H1 (cell line): ENCODE results near the gene MIB2. TPM values are rescaled to one million over a fixed set of nuclear protein-coding genes. Genes with fewer than 3 reads are reported as not detected.

Source experiments
- CTCF ChIA-PET: fragments of 300-600 bp; sonication (Branson Sonifier 250); formaldehyde crosslinking; loops from one replicate; lab custom pipeline; 2021; ENCODE audit not compliant: partially characterized antibody; lab: Charles Lee
- POLR2A ChIA-PET: fragments of 300-600 bp; sonication (Branson Sonifier 250); formaldehyde crosslinking; loops from one replicate; lab custom pipeline; 2021; ENCODE audit warnings: inconsistent platforms; ENCODE audit not compliant: partially characterized antibody; lab: Charles Lee
- DNase-seq, 2 experiments: peaks; one replicate each; pipeline versions ENCODE4 v3.0.0 to v3.0.0-alpha.2; 2010 to 2022; ENCODE audit warnings: low spot score in 2 of 2, low read depth in 1 of 2, mixed read lengths in 1 of 2
- FAIRE-seq: peaks from 2 replicates; lab custom pipeline; 2011; peaks lifted over from hg19 to GRCh38; lab: Jason Lieb, UNC
- H2AFZ ChIP-seq: 2 replicates; pipeline ENCODE4 v1.8.1; 2012; ENCODE audit warnings: low read length, inconsistent platforms
- H2AK5ac ChIP-seq: 2 replicates; pipeline ENCODE4 v1.6.1; 2013; ENCODE audit warnings: low read depth, low read length
- H2BK120ac ChIP-seq: replicated peaks from 2 replicates; pipeline ENCODE3; 2013; ENCODE audit warnings: low read depth, low read length, inconsistent platforms
- H2BK12ac ChIP-seq: 2 replicates; pipeline ENCODE4 v1.6.1; 2013; ENCODE audit warnings: low read depth, low read length
- H2BK15ac ChIP-seq: 2 replicates; pipeline ENCODE4 v1.6.1; 2013; ENCODE audit warnings: low read length
- H2BK20ac ChIP-seq: 2 replicates; pipeline ENCODE4 v1.6.1; 2013; ENCODE audit warnings: low read length
- H2BK5ac ChIP-seq: 2 replicates; pipeline ENCODE4 v1.6.1; 2013; ENCODE audit warnings: low read depth, low read length
- H3K14ac ChIP-seq: 2 replicates; pipeline ENCODE4 v1.6.1; 2013; ENCODE audit warnings: inconsistent platforms; ENCODE audit not compliant: insufficient read length
- H3K18ac ChIP-seq: 2 replicates; pipeline ENCODE4 v1.6.1; 2013; ENCODE audit warnings: low read length; ENCODE audit errors: extremely low read depth
- H3K23ac ChIP-seq: 2 replicates; pipeline ENCODE4 v1.6.1; 2013; ENCODE audit warnings: inconsistent platforms; ENCODE audit not compliant: insufficient read length
- H3K23me2 ChIP-seq: 2 replicates; pipeline ENCODE4 v1.6.1; 2013; ENCODE audit warnings: low read depth, low read length
- H3K27ac ChIP-seq: 2 replicates; pipeline ENCODE4 v1.6.1; 2011; ENCODE audit warnings: low read depth, low read length, inconsistent platforms
- H3K27me3 ChIP-seq, 4 experiments: replicated peaks in 1 of 4; 1 replicate in 1 of 4; 2 replicates in 3 of 4; pipeline versions ENCODE4 v1.6.1 to v1.8.1; 2011 to 2013; ENCODE audit warnings: low read length in 3 of 4, mild to moderate bottlenecking in 3 of 4, inconsistent platforms in 2 of 4, mixed read lengths in 2 of 4, moderate library complexity in 1 of 4; ENCODE audit not compliant: control insufficient read depth in 3 of 4, insufficient read depth in 3 of 4; ENCODE audit errors: extremely low read depth in 1 of 4
- H3K36me3 ChIP-seq, 4 experiments: 2 replicates each; pipeline versions ENCODE4 v1.6.1 to v1.8.1; 2011 to 2013; ENCODE audit warnings: mild to moderate bottlenecking in 4 of 4, low read length in 3 of 4, moderate library complexity in 2 of 4, control low read depth in 1 of 4, inconsistent platforms in 1 of 4; ENCODE audit not compliant: insufficient read depth in 4 of 4, control insufficient read depth in 2 of 4
- H3K4ac ChIP-seq: replicated peaks from 2 replicates; pipeline ENCODE3; 2013; ENCODE audit warnings: low read length, low read depth, mixed read lengths, inconsistent platforms; ENCODE audit not compliant: insufficient read length
- H3K4me1 ChIP-seq, 4 experiments: replicated peaks in 1 of 4; 1 replicate in 1 of 4; 2 replicates in 3 of 4; pipeline versions ENCODE4 v1.6.1 to v1.8.1; 2011 to 2013; ENCODE audit warnings: low read length in 3 of 4, inconsistent platforms in 2 of 4, mixed read lengths in 1 of 4; ENCODE audit not compliant: insufficient read depth in 4 of 4, control insufficient read depth in 3 of 4
- H3K4me2 ChIP-seq, 2 experiments: 2 replicates each; pipeline versions ENCODE4 v1.6.1 to v1.8.1; 2011 to 2013; ENCODE audit warnings: low read depth in 2 of 2, low read length in 2 of 2, control low read depth in 1 of 2, inconsistent platforms in 1 of 2, mild to moderate bottlenecking in 1 of 2; ENCODE audit not compliant: insufficient read depth in 1 of 2
- H3K4me3 ChIP-seq, 4 experiments: fragments of 200-600, 300-600 bp in 1 of 4; sonication (generic), shearing (Covaris generic), sonication (Bioruptor Twin) in 1 of 4; 2 replicates each; pipeline versions ENCODE4 v1.5.1 to v1.8.1; 2011 to 2016; ENCODE audit warnings: low read length in 4 of 4, low read depth in 3 of 4, control low read depth in 2 of 4, inconsistent platforms in 2 of 4, mild to moderate bottlenecking in 2 of 4, mixed read lengths in 1 of 4, moderate library complexity in 1 of 4; ENCODE audit not compliant: insufficient read depth in 2 of 4; ENCODE audit errors: extremely low read depth in 1 of 4
- H3K56ac ChIP-seq: replicated peaks from 2 replicates; pipeline ENCODE3; 2013; ENCODE audit warnings: low read depth, mild to moderate bottlenecking, mixed read lengths, low read length, inconsistent platforms; ENCODE audit not compliant: insufficient read length
- H3K79me1 ChIP-seq: 2 replicates; pipeline ENCODE4 v1.6.1; 2013; ENCODE audit warnings: low read depth, low read length, control low read depth
- H3K79me2 ChIP-seq, 2 experiments: 2 replicates each; pipeline versions ENCODE4 v1.6.1 to v1.8.1; 2012 to 2013; ENCODE audit warnings: low read length in 2 of 2, mild to moderate bottlenecking in 2 of 2, inconsistent platforms in 1 of 2; ENCODE audit not compliant: insufficient read depth in 2 of 2, control insufficient read depth in 1 of 2
- H3K9ac ChIP-seq, 4 experiments: replicated peaks in 1 of 4; 1 replicate in 1 of 4; 2 replicates in 3 of 4; pipeline versions ENCODE4 v1.6.1 to v1.8.1; 2011 to 2013; ENCODE audit warnings: low read depth in 3 of 4, low read length in 3 of 4, control low read depth in 2 of 4, mild to moderate bottlenecking in 2 of 4, moderate library complexity in 2 of 4, inconsistent platforms in 1 of 4; ENCODE audit errors: extremely low read depth in 1 of 4
- H3K9me3 ChIP-seq, 2 experiments: 2 replicates each; pipeline versions ENCODE4 v1.6.1 to v1.8.1; 2012 to 2013; ENCODE audit warnings: mild to moderate bottlenecking in 2 of 2, moderate library complexity in 2 of 2, control low read depth in 1 of 2, inconsistent platforms in 1 of 2, low read depth in 1 of 2, low read length in 1 of 2, mixed read lengths in 1 of 2; ENCODE audit not compliant: insufficient read depth in 2 of 2
- H4K20me1 ChIP-seq, 2 experiments: replicated peaks in 1 of 2; 2 replicates each; pipeline versions ENCODE3 to v1.8.1; 2011 to 2013; ENCODE audit warnings: inconsistent platforms in 2 of 2, low read length in 2 of 2, mild to moderate bottlenecking in 1 of 2; ENCODE audit not compliant: insufficient read depth in 2 of 2, control insufficient read depth in 1 of 2
- H4K5ac ChIP-seq: 2 replicates; pipeline ENCODE4 v1.6.1; 2013; ENCODE audit warnings: low read length, low read depth, mixed read lengths, inconsistent platforms; ENCODE audit not compliant: insufficient read length
- H4K8ac ChIP-seq: 2 replicates; pipeline ENCODE4 v1.8.0; 2013; ENCODE audit warnings: mild to moderate bottlenecking, moderate library complexity, low read length, inconsistent platforms; ENCODE audit not compliant: insufficient read depth; ENCODE audit errors: extremely low read depth
- H4K91ac ChIP-seq: replicated peaks from 2 replicates; pipeline ENCODE3; 2013; ENCODE audit warnings: low read length, mixed read lengths, inconsistent platforms; ENCODE audit not compliant: insufficient read length
- CBX5 ChIP-seq: fragments of 300-800, 300-1000 bp; sonication (generic); IDR thresholded peaks from 2 replicates; pipeline ENCODE4 v1.7.1; 2016; ENCODE audit warnings: antibody characterized with exemption, low read length, low read depth
- SP1 ChIP-seq: IDR thresholded peaks from 2 replicates; pipeline ENCODE4 v1.6.1; 2011; ENCODE audit warnings: low read depth, low read length
- WGBS, 2 experiments: shearing (Covaris generic) in 1 of 2; methylation state at CpG; one replicate each; pipeline versions ENCODE4 v1.1.6 to v1.1.7; 2013 to 2015; ENCODE audit warnings: low lambda C conversion rate in 2 of 2, mixed read lengths in 2 of 2, inconsistent platforms in 1 of 2, low coverage in 1 of 2, missing lambda C conversion rate in 1 of 2; ENCODE audit not compliant: insufficient replicate concordance in 2 of 2, insufficient coverage in 1 of 2, insufficient read length in 1 of 2; ENCODE audit errors: extremely low coverage in 1 of 2, missing lambda C conversion rate in 1 of 2; 5-methylcytosine and 5-hydroxymethylcytosine counted together
- polyA plus RNA-seq, 7 experiments: library from polyadenylated mRNA; depleted of rRNA in 3 of 7; stranded (reverse) in 5 of 7; unstranded in 2 of 7; fragments of >200 nt in 5 of 7; fragments of 200-250 nt in 2 of 7; gene quantifications; 1 replicate in 5 of 7; 2 replicates in 1 of 7; 4 replicates in 1 of 7; pipeline versions ENCODE4 v1.2.1 to v1.2.3, GENCODE V29; 2011 to 2013; ENCODE audit warnings: missing spikeins in 2 of 7, mixed read lengths in 2 of 7
- total RNA-seq: library from RNA; stranded (reverse); fragmentation: NEBNext Ultra II Directional; extraction: Animal tissue kit (Norgen Biotek cat#: 25700); gene quantifications from 2 replicates; pipeline ENCODE4 v1.2.1, GENCODE V29; 2021

The MIB2 gene
- total and polyA plus RNA-seq, 2 of the 8 experiments (the other 6 are each of a cell fraction or from before 2014, with no cell fraction given): 32.5 to 60.0 TPM

DNA sequence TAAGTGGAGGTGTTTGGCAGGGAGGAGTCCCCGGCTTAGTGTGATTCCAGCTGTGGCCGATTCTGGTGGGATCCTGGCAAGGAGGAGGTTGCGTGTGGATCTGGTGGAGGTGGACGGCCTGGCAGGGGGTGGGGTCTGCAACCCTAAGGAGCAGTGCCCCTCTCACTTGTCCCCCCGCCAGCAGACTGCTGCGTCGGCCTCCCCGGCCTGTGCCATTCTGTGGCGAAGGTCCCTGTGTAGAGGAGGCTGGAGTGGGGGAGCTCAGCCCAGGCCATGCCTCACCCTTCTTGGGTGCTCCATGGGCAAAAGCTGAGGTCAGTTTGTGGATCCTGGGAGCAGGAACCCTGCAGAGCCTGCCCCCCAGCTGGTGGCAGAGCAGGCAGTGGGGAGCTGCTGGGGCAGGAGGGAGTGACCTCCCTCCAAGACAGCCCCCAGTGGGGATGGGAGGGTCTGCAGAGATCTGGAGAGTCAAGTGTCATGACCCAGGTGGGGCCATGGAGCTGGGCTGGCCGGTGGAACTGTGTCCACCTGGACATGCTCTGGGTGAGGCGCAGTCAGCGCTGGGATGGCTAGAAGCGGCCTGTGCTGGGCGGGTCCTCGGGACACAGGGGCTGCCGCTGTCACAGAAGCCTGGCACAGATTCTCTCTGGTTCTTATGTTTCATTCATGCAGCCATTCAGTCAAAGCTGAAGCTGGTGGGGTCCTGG, 5.3 kb downstream of the MIB2 start:
- Histone ChIP-seq H3K27ac (no peak overlapping the region), H4K5ac (no peak overlapping the region), H2BK5ac (no peak overlapping the region), H2BK20ac (no peak overlapping the region), H3K9me3 (no peaks in the 10 kb centered on the region), H3K56ac (no peak overlapping the region), H4K91ac (no peak overlapping the region), H3K79me1 (no peaks in the 10 kb centered on the region; the same call in none of the 2 replicates)
- no peak for FAIRE-seq
- no peak for DNase-seq
- no peak for TF ChIP-seq SP1
- no peak for TF ChIP-seq CBX5
- TF ChIP-seq, all 59 proteins: peak for 0
- Histone ChIP-seq H3K4me2 (no peak overlapping the region), H4K8ac (no peak overlapping the region), H3K79me2 (no peaks in the 10 kb centered on the region), H3K4me1 (peaks cover 0 to 8% (median 3%) of the 10 kb centered on the region in 4 experiments; a peak in 5 of 7 replicates), H3K4ac (no peak overlapping the region), H3K36me3 (no peaks in the 10 kb centered on the region), H2BK15ac (no peak overlapping the region), H2BK120ac (no peak overlapping the region), H3K27me3 (no peaks in the 10 kb centered on the region; a peak in 1 of 7 replicates), H3K9ac (no peak overlapping the region), H3K18ac (no peak overlapping the region), H2BK12ac (no peak overlapping the region), H4K20me1 (peaks cover 6 to 22% of the 10 kb centered on the region in 2 experiments), H3K4me3 (no peak overlapping the region), H3K23me2 (peaks cover 5% of the 10 kb centered on the region; the same call in 1 of the 2 replicates), H2AFZ (no peak overlapping the region), H2AK5ac (no peak overlapping the region), H3K23ac (no peak overlapping the region), H3K14ac (no peak overlapping the region)
- ChIA-PET CTCF (interaction anchor here (0.6 to 3.3 kb wide), 13 partner anchors 9 to 320 kb away, joined by 3 to 21 read pairs (median 4); no protein-coding TSS in a partner anchor), POLR2A (interaction anchor here (1.1 to 2.6 kb wide), 3 partner anchors 9 to 63 kb away, joined by 3 to 11 read pairs (median 4); no protein-coding TSS in a partner anchor)
- 89% methylated on average over 16 of the region's 16 CpGs; no CpG with 5 or more reads in 1 of the 2 experiments for WGBS, 2 experiments
